ENCODE measurements around the gene NLRP9.

NLRP9 gene

DNA sequence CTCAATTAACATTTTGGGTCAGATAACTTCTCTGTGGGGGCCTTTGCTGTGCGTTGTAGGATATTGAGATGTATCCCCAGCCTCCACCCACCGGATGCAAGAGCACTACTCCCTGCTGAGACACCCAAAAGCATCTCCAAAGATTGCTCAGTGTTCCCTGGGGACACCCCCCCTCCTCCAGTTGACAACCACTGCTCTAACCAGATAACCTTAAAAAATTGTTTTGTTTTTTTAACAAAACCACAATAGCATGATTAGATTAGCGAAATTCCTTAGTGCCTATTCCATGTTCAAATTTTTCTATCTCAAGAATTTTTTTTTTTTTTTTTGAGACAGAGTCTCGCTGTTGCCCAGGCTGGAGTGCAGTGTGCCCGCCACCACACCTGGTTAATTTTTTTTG is 65.8 kb downstream of the NLRP9 start:
- DNase-seq = no peak

DNA sequence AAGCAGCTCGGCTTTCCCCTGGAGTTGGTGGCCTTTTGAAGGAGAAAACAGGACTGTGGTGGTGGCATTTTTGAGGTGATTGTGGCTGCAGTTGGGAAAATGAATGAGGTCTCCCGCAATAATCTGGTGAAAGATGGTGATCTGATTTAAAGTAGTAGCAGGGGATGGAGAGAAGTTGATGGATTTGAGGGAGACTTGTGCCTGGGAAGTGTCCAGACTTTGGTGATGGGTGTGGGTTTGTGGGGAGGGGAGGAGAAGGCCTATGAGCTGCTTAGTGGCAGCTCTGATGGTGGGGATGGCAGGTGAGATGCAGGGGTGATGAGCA is 67.2 kb downstream of the NLRP9 start:
- DNase-seq = no peak

DNA sequence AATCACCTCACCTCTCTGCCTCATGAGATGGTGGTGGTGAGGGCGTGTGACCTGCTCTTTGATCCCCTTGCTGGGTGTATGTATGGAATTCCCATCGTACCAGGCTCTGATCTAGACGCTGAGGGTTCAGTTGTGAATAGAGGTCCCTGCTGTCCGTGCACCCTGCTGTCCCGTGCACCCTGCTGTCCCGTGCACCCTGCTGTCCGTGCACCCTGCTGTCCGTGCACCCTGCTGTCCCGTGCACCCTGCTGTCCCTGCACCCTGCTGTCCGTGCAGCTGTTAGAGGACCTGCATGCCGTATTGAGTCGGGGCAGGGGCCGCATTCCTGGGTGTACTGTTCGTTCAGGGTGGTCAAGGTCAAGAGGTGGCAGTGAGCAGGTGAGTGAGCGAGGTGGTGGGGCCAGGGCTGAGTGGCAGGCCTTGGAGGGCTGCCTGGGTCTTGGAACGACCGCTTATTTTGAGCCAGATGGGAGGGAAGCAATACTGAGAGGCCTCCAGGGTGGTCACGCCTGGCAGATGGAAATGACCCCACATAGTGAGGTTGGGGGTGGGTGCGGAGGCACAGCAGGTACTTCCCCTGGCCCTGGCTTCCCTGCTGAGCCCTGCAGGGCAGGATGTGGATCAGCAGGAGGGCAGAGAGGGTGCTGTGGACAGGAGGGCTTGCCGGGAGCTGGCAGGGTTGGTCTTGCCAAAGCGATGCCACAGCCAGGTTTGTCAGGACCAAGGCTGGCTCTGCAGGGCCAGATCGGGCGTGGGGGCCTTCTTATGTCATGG is 67.7 kb downstream of the NLRP9 start:
- DNase-seq = peak; percentile 74

DNA sequence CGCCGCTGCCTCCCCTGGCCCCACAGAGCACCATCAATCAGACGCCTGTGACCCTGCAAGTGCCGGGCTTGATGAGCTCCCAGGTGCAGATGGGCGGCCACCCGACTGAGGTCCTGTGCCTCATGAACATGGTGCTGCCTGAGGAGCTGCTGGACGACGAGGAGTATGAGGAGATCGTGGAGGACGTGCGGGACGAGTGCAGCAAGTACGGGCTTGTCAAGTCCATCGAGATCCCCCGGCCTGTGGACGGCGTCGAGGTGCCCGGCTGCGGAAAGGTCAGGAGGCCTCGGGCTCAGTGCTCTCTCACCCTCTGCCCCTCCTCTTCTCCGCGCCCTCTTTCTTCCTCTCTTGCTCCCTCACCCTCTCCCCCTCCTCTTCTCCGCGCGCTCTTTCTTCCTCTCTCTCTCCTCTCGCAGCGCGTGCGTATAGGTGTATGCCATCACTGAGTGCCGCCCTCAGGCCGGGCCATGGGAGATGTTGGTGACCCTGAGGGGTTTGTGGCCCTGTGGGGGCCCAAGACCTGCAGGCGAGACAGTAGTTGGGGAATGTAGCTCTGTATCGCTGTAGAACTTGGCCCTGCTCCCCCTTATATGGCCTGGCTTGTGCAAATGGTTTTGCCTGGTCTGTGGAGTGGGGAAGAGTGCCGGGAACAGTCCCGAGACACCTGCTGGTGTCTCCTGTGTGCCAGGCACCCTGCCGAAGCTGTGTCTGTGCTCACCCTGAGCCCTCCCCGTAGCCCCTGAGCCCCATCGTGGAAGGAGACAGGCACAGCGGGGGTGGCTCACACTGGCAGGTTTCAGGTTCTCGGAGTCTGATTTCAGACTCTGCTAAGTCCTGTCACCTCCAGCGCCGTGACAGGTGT is 68.6 kb downstream of the NLRP9 start:
- DNase-seq = no peak

DNA sequence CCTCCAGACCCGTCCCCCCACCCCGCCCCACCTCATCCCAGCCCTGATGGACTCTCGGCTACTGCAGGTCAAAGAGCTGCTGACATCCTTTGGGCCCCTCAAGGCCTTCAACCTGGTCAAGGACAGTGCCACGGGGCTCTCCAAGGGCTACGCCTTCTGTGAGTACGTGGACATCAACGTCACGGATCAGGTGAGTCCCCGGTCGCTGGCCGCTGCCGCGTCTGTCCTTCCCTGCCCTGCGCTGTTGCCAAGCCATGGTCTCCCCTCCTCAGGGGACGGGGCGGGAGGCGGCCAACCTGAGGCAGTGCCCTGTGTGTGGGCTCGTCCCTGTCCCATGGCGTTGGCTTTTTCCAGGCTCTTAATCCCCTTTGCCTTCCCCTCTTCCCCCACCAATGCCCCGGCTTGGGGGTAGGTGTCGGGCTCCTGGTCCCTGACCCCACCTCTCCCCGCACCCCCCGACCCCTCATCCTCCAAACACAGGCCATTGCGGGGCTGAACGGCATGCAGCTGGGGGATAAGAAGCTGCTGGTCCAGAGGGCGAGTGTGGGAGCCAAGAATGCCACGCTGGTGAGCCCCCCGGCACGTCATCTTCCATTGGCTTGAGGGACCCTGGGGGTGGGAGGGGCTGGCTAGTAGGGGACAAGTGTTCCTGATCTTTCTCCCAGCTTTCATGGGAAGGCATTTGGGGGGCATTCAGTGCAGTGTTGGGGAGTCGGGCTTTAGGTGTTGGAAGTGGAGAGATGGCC is 69.4 kb downstream of the NLRP9 start:
- no peak for DNase-seq

DNA sequence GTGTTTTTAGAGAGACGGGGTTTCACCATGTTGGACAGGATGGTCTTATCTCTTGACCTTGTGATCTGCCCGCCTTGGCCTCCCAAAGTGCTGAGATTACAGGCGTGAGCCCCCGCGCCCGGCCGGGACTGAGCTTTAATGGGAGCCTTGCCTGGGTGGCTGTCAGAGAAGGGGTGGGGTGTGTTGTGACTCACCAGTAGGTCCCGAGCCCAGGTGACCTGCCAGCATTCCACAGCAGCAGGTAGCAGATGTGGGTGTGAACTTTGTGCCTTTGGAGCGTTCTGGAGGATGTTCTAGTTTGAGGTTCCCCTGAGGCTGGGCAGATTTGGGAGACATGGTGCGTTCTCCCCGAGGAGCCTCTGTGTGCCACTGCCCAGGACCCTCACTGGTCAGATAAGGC is 70.2 kb downstream of the NLRP9 start:
- no peak for DNase-seq

DNA sequence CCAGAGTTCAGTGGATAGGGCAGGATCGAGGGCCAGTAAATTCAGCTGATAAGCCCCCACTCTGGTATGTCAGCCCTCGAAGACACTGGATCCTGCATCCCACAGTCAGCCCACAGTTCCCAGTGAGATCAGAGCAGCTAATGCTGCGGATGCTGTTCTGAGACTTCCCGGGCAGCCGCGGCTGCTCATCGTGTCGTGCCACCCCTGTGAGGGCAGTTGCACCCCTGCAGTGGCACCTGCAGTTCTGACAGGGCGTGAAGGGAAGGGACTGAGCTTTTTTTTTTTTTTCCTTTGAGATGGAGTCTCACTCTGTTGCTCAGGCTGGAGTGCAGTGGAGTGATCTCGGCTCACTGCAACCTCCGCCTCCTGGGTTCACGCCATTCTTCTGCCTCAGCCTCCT is 70.7 kb downstream of the NLRP9 start:
- DNase-seq = no peak

DNA sequence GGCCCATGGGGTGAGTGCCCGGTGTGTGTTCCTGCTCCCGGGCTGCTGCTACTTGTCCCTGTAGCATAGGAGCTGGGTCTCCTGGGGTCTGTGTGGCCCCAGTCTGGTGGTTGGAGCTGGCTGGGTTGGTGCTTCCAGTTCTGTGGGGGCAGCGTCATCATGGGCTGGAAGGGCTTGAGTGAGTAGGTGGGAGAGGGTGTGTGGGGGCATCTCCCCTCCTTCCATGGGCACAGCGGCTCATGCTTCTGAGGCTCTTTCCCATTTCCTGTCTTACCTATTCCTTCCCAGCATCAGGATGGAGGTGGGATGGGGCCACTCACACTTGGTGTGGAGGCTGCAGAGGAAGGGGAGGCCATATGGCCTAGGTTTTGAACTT is 71.2 kb downstream of the NLRP9 start:
- DNase-seq = no peak

DNA sequence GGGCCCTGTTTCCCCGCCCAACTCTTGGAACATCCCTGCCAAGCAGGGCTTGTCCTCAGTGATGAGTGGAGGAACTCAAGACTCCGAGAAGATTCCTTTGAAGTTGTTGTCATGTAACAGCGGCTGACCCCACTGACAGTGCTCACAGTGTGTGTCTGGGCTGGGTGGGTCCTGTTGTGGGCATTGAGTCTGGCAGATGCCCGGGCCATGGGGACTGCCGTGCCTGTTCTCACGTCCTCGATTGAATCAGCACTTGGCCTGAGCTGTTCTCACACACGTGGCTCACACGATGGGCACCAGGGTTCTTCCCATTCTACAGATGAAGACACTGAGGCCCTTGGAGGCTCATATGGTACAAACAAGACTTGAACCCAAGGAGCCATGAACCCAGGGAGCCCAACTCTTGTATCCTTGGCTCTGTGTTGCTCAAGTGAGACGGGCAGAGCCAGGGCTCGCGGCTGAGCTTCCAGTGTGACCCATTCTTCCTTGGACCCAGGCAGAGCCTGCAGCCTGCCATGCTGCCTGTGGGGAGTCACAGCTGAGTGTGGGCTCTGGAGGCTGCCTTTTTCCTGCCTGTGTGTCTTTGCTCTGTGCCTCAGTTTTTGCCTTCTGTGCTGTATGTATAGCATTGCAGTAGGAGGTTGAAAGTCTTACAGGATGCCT is 71.7 kb downstream of the NLRP9 start:
- DNase-seq = no peak

DNA sequence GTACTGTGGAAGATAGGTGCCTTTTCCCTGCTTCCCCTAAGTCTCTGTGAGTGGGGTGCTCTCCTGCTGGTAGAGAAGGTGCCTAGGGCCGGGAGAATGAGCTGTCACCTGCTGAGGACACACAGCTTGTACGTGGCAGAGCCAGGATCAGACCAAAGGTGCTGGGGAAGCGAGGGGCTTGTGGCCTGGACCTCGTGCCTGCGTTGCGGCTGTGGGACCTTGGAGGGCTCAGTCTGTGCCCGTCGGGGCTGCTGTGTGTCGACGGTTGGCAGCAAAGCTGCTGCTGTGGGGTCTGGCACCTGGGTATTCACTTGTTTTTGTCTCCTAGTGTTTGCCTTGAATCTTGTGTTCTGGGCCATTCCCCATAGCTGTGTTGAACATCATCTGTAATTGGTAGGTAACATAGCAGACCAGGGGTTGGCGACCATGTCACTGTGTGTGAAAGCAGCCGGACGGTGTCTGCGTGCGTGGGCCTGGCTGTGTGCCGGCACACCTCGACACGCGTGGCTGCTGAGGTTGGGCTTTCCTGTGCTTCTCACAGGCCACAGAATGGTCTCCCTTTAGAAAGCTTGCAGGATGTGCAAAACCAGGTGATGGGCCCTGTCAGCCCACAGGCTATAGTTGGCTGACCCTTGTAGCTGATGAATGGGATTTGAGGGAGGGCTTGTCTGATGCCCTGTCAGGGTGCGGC is 74.2 kb downstream of the NLRP9 start:
- DNase-seq = no peak

DNA sequence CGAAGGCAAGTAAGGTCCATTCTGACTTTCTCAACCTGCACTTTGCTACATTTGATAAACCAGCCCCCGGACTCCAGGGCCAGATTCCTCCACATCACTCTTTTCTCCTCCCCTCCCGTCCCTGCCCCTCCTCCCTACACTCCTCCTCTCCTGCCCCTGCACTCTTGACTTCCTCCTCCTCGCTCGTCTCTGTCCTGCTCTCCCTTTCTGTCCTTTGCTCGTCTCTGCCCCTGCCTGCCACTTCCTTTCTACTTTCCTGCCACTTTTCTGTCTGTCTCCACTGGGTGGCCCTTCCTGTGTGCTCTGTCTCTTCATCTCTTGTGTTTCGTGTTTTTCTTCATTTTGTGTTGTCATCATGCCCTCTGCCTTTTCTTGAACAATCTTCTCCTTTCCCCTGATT is 76.4 kb downstream of the NLRP9 start:
- no peak for DNase-seq

DNA sequence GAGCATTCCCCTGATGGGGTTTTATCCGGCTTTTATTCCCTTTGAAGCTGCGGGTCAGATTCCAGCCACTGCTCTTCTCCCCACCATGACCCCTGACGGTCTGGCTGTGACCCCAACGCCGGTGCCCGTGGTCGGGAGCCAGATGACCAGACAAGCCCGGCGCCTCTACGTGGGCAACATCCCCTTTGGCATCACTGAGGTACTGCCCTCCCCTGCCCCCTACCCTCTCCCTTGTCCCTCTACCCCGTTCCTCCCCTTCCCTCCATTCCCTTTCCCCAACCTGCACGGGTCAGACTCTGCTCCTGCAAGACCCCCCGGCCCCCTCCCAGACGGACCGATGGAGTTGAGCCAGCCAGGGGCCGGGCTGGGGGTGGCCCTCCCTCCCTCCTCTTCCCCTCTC is 77.2 kb downstream of the NLRP9 start:
- DNase-seq = no peak

DNA sequence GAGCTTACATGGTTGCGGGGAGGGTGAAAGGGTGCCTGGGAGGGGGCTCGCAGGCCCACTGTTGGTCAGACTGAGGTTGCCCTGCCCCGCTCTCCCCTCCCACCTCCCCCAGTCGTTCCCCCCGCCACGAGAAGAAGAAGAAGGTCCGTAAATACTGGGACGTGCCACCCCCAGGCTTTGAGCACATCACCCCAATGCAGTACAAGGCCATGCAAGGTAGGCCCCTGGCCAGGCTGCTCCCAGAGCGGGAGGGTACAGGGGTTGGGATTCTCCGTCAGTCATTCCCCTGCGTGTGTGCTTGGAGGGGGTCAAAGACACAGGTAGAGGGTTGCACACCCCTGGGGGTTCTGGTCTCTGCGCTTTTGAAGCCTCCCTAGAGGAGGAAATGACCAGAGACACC is 77.8 kb downstream of the NLRP9 start:
- no peak for DNase-seq

DNA sequence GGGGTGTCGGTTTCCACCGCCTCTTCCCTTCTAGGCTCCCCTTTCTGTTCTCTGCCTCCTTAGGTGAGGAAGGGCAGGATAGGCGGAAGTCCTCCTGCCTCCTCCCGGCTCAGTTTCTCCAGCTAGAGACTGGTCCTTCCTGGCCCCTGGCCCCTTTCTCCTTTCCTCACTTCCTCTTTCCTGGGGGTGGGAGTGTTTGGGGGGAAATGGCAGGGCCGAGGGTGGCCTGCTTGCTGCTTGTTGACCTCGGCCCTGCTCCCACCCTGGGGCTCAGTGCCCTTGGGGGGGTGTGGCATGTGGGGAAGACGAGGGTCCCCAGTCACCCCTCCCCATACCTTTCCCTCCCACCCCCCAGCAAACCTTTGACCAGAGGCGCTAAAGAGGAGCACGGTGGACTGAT is 78.4 kb downstream of the NLRP9 start:
- no peak for DNase-seq

DNA sequence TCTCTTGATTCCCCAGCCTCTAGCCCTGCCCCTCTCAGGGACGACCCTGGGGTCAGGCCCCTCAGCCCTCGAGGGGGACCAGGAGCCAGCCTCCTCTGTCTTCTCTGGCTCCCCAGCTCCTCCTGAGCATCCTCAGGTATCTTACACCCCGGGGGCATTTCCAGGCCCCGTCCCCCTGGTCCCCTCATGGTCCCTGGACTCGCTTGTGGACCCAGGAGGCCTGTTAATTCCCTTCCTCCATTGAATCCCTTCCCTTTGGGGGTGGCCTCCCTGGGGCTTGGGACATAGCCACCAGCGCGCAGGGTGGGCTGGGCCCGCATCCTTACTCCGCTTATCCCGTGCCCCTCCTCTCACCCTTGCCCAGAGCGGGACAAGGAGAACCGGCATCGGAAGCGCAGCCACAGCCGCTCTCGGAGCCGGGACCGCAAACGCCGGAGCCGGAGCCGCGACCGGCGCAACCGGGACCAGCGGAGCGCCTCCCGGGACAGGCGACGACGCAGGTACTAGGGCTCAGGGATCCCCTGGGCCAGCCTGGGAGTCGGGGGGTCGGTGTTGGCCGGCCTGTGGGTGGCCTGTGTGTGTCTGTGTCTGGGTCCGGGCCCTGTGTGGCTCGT is 79.2 kb downstream of the NLRP9 start:
- DNase-seq = no peak

All from activated effector memory CD4-positive, alpha-beta T cell treated with anti-CD3 and anti-CD28 coated beads, Interleukin-2, amount 50 U/mL, for 16 hours (primary cell).